ENCODE results near the gene FAM78B.

FAM78B gene

DNA sequence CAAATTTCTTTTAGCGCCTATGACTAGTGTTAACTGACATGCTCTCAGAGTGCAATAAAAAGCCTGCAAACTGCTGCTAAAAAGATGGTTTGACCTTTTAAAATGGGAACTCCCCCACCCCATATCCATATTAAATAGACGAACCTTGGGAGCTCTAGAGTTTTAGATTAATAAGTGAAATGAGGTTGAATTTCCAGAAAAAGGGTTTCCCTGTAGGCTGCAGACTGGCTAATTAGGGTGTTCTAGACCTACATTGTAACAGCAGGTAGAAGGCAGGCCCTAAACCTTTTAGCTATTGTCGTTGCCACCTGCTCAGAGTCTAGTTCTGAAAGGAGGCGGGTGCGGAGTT lies 2.2 kb downstream of the FAM78B start:
- Histone ChIP-seq H3K9ac (ENCODE audit: low read depth, low read length) (no peak overlapping the region), H3K79me2 (ENCODE audit: insufficient read depth, low read length) (no peaks in the 10 kb centered on the region), H3K9me3 (ENCODE audit: insufficient read depth, low read length, severe bottlenecking) (no peaks in the 10 kb centered on the region), H2AFZ (ENCODE audit: low read depth, low read length) (no peak overlapping the region), H3K27me3 (ENCODE audit: insufficient read depth, low read length, poor library complexity) (peaks cover 4% of the 10 kb centered on the region), H4K20me1 (ENCODE audit: insufficient read depth, low read length) (no peaks in the 10 kb centered on the region), H3K4me2 (ENCODE audit: insufficient read depth, low read length) (no peak overlapping the region), H3K27ac (ENCODE audit: low read length) (no peak overlapping the region), H3K36me3 (ENCODE audit: insufficient read depth, low read length) (no peaks in the 10 kb centered on the region), H3K4me3 (ENCODE audit: low read depth in 1 of 2, low read length in 2 of 2) (no peak overlapping the region), H3K4me1 (ENCODE audit: insufficient read depth, low read length) (no peaks in the 10 kb centered on the region)
- DNase-seq (no peak), ATAC-seq (ENCODE audit: insufficient read depth, low read depth) (no peak)
- TF ChIP-seq, protein P1, sequence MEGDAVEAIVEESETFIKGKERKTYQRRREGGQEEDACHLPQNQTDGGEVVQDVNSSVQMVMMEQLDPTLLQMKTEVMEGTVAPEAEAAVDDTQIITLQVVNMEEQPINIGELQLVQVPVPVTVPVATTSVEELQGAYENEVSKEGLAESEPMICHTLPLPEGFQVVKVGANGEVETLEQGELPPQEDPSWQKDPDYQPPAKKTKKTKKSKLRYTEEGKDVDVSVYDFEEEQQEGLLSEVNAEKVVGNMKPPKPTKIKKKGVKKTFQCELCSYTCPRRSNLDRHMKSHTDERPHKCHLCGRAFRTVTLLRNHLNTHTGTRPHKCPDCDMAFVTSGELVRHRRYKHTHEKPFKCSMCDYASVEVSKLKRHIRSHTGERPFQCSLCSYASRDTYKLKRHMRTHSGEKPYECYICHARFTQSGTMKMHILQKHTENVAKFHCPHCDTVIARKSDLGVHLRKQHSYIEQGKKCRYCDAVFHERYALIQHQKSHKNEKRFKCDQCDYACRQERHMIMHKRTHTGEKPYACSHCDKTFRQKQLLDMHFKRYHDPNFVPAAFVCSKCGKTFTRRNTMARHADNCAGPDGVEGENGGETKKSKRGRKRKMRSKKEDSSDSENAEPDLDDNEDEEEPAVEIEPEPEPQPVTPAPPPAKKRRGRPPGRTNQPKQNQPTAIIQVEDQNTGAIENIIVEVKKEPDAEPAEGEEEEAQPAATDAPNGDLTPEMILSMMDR (IDR thresholded peaks at IDR 0.05; ENCODE audit: borderline replicate concordance, extremely low read depth, low read length, poor library complexity, severe bottlenecking), result no peak
- no peak for TF ChIP-seq EZH2 (IDR thresholded peaks at IDR 0.05; ENCODE audit: borderline replicate concordance, low read depth, low read length, severe bottlenecking)

DNA sequence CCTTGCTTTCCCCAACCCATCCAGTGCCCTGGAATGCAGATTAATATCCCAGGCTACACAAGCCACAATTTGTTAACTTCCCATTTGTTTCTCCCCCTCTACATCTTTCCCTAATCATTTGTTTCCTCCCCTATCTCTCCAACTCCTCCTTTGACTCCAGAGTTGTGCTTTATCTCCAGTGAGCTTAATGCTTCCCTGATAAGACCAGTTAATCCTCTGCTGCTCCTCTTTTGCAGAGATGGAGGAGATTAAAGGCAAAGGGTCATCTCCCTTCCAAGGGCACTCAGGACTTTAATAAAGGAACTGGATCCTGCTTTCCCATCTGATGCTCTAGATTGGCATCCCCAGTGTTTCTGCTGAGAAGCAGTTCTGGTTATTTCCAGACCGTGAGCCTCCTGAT lies 7.1 kb downstream of the FAM78B start:
- Histone ChIP-seq H3K27ac (ENCODE audit: low read length) (no peak overlapping the region), H3K4me1 (ENCODE audit: insufficient read depth, low read length) (no peaks in the 10 kb centered on the region), H3K4me3 (ENCODE audit: low read depth in 1 of 2, low read length in 2 of 2) (no peak overlapping the region), H2AFZ (ENCODE audit: low read depth, low read length) (no peak overlapping the region), H3K79me2 (ENCODE audit: insufficient read depth, low read length) (no peaks in the 10 kb centered on the region), H3K4me2 (ENCODE audit: insufficient read depth, low read length) (no peak overlapping the region), H3K36me3 (ENCODE audit: insufficient read depth, low read length) (no peaks in the 10 kb centered on the region), H3K27me3 (ENCODE audit: insufficient read depth, low read length, poor library complexity) (peaks cover 4% of the 10 kb centered on the region), H3K9me3 (ENCODE audit: insufficient read depth, low read length, severe bottlenecking) (no peaks in the 10 kb centered on the region), H4K20me1 (ENCODE audit: insufficient read depth, low read length) (no peaks in the 10 kb centered on the region), H3K9ac (ENCODE audit: low read depth, low read length) (no peak overlapping the region)
- ATAC-seq (ENCODE audit: insufficient read depth, low read depth) (no peak), DNase-seq (no peak)
- TF ChIP-seq EZH2 (IDR thresholded peaks at IDR 0.05; ENCODE audit: borderline replicate concordance, low read depth, low read length, severe bottlenecking), result no peak
- TF ChIP-seq, protein P1 (IDR thresholded peaks at IDR 0.05; ENCODE audit: borderline replicate concordance, extremely low read depth, low read length, poor library complexity, severe bottlenecking), result no peak

- no peaks in the 10 kb centered on the region for H3K9me3 ChIP-seq (ENCODE audit: insufficient read depth, low read length, severe bottlenecking)
- TF ChIP-seq, protein P1 (IDR thresholded peaks at IDR 0.05; ENCODE audit: borderline replicate concordance, extremely low read depth, low read length, poor library complexity, severe bottlenecking), result no peak
- TF ChIP-seq EZH2 (IDR thresholded peaks at IDR 0.05; ENCODE audit: borderline replicate concordance, low read depth, low read length, severe bottlenecking), result no peak
- no peaks in the 10 kb centered on the region for H3K79me2 ChIP-seq (ENCODE audit: insufficient read depth, low read length)
- H3K4me1 ChIP-seq (ENCODE audit: insufficient read depth, low read length), result no peaks in the 10 kb centered on the region
- no peak overlapping the region for H3K27ac ChIP-seq (ENCODE audit: low read length)
- H2AFZ ChIP-seq (ENCODE audit: low read depth, low read length), result no peak overlapping the region
- no peaks in the 10 kb centered on the region for H3K36me3 ChIP-seq (ENCODE audit: insufficient read depth, low read length)
- H3K27me3 ChIP-seq (ENCODE audit: insufficient read depth, low read length, poor library complexity), result peaks cover 8% of the 10 kb centered on the region
- no peak overlapping the region for H3K9ac ChIP-seq (ENCODE audit: low read depth, low read length)
- ATAC-seq (ENCODE audit: insufficient read depth, low read depth) (no peak), DNase-seq (no peak)
- no peaks in the 10 kb centered on the region for H4K20me1 ChIP-seq (ENCODE audit: insufficient read depth, low read length)
- no peak overlapping the region for H3K4me3 ChIP-seq (ENCODE audit: low read depth in 1 of 2, low read length in 2 of 2)
- no peak overlapping the region for H3K4me2 ChIP-seq (ENCODE audit: insufficient read depth, low read length)
Measured at GRCh38 chr1:166156674-166157073, 10.1 kb downstream of the FAM78B start.

DNA sequence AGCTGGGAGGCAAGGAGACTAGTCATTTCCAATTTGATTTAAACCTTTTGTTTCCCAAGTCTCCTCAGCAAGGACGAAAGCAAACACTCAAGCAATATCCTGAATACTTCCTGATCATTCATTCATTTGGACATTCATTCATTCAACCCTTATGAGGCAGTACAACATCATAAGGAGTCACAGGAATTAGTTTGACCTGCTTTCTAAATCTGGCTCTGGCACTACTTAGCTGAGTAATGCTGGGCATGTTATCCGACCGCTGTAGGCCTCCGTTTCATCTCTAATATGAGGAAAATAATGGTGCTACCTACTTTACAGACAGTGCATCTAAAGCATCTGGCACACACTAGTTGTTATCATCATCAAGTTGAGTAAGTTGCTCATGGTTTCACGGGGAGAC lies 11.7 kb downstream of the FAM78B start:
- TF ChIP-seq EZH2 (IDR thresholded peaks at IDR 0.05; ENCODE audit: borderline replicate concordance, low read depth, low read length, severe bottlenecking), result no peak
- TF ChIP-seq, protein P1 (IDR thresholded peaks at IDR 0.05; ENCODE audit: borderline replicate concordance, extremely low read depth, low read length, poor library complexity, severe bottlenecking), result no peak
- no peak overlapping the region for H3K27ac ChIP-seq (ENCODE audit: low read length)
- ATAC-seq (ENCODE audit: insufficient read depth, low read depth), result no peak
- H3K79me2 ChIP-seq (ENCODE audit: insufficient read depth, low read length), result no peaks in the 10 kb centered on the region
- no peaks in the 10 kb centered on the region for H3K4me1 ChIP-seq (ENCODE audit: insufficient read depth, low read length)
- H2AFZ ChIP-seq (ENCODE audit: low read depth, low read length), result no peak overlapping the region
- H3K9me3 ChIP-seq (ENCODE audit: insufficient read depth, low read length, severe bottlenecking), result no peaks in the 10 kb centered on the region
- no peak overlapping the region for H3K9ac ChIP-seq (ENCODE audit: low read depth, low read length)
- H4K20me1 ChIP-seq (ENCODE audit: insufficient read depth, low read length), result no peaks in the 10 kb centered on the region
- DNase-seq, result no peak
- H3K4me3 ChIP-seq (ENCODE audit: low read depth in 1 of 2, low read length in 2 of 2), result no peak overlapping the region
- no peaks in the 10 kb centered on the region for H3K36me3 ChIP-seq (ENCODE audit: insufficient read depth, low read length)
- H3K4me2 ChIP-seq (ENCODE audit: insufficient read depth, low read length), result no peak overlapping the region
- peaks cover 11% of the 10 kb centered on the region for H3K27me3 ChIP-seq (ENCODE audit: insufficient read depth, low read length, poor library complexity)

Measured in DND-41 (cell line).